Tibial nerve (tissue), 4 donors: Measurements from ENCODE around the gene MORC4.

ENCODE experiments used
- EP300 ChIP-seq, 2 donors: sonication (generic); formaldehyde crosslinking; IDR thresholded peaks; one replicate each; pipeline ENCODE4 v1.6.1; 2017; ENCODE audit warnings: antibody characterized with exemption in 2 of 2, mild to moderate bottlenecking in 1 of 2
- POLR2A ChIP-seq, 2 donors: fragments of 450-650 bp; IDR thresholded peaks; one replicate each; pipeline ENCODE4 v1.6.1; 2017; ENCODE audit warnings: antibody characterized with exemption in 2 of 2, mild to moderate bottlenecking in 2 of 2, moderate library complexity in 2 of 2
- TF ChIP-seq, protein P1 (sequence below), 5 experiments: fragments of 200-600 bp in 3 of 5; fragments of 450-650 bp in 2 of 5; sonication (generic) in 3 of 5; IDR thresholded peaks; one replicate each; pipeline ENCODE4 v1.5.1; 2016 to 2019; ENCODE audit warnings: antibody characterized with exemption in 5 of 5, mild to moderate bottlenecking in 3 of 5, moderate library complexity in 2 of 5

DNA sequence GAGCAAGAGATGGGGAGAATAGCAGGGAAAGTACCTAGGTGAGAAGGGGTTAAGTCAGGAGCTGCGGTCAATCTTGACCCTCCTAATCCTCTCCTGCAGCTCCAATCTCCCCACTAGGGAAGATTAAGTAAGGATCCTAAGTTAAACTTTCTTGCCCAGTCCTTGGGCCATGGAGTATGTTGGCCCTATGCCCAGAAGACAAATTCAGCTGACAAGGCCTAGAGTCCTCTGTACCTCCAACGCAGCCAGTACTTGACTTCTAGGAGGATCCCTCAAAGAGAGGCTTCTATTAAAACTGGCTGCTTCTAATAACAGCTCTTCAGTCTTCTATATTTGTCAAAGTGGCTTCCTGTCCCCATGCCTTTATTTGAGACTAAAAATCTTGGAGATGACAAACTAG is 78.4 kb downstream of the MORC4 start:
- TF ChIP-seq, protein P1, sequence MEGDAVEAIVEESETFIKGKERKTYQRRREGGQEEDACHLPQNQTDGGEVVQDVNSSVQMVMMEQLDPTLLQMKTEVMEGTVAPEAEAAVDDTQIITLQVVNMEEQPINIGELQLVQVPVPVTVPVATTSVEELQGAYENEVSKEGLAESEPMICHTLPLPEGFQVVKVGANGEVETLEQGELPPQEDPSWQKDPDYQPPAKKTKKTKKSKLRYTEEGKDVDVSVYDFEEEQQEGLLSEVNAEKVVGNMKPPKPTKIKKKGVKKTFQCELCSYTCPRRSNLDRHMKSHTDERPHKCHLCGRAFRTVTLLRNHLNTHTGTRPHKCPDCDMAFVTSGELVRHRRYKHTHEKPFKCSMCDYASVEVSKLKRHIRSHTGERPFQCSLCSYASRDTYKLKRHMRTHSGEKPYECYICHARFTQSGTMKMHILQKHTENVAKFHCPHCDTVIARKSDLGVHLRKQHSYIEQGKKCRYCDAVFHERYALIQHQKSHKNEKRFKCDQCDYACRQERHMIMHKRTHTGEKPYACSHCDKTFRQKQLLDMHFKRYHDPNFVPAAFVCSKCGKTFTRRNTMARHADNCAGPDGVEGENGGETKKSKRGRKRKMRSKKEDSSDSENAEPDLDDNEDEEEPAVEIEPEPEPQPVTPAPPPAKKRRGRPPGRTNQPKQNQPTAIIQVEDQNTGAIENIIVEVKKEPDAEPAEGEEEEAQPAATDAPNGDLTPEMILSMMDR (IDR thresholded peaks at IDR 0.05): no peak
- TF ChIP-seq POLR2A (IDR thresholded peaks at IDR 0.05): no peak
- no peak for TF ChIP-seq EP300 (IDR thresholded peaks at IDR 0.05)
